ENCODE measurements around the gene YIPF6. TPM values are rescaled to one million over a fixed set of nuclear protein-coding genes. Genes with fewer than 3 reads are reported as not detected.

Gene YIPF6
- polyA plus RNA-seq, 1 donor (not counting 4 experiments of a cell fraction or from before 2014, with no cell fraction given): 20.2 TPM

GRCh38 chrX:68532831-68533533 lies 34.1 kb downstream of the YIPF6 start:
- Histone ChIP-seq H4K20me1 (ENCODE audit: control insufficient read depth, extremely low read depth, insufficient read depth, low read length) (no peaks in the 10 kb centered on the region), H3K79me2 (ENCODE audit: control insufficient read depth, insufficient read depth, low read length) (no peaks in the 10 kb centered on the region), H3K9ac (ENCODE audit: control insufficient read depth, extremely low read depth, insufficient read depth, low read length) (no peak overlapping the region), H3K4me1 (ENCODE audit: control insufficient read depth, extremely low read depth, insufficient read depth, low read length) (no peaks in the 10 kb centered on the region), H3K4me2 (ENCODE audit: control insufficient read depth, extremely low read depth, insufficient read depth, low read depth, low read length) (no peak overlapping the region), H2AFZ (ENCODE audit: control insufficient read depth, low read length) (no peak overlapping the region), H3K27ac (ENCODE audit: control insufficient read depth, insufficient read depth, low read length) (no peak overlapping the region), H3K27me3 (ENCODE audit: control insufficient read depth, extremely low read depth, insufficient read depth, low read length) (no peaks in the 10 kb centered on the region), H3K4me3 (ENCODE audit: control insufficient read depth in 2 of 3, extremely low read depth in 1 of 3, insufficient read depth in 2 of 3, low read depth in 1 of 3, low read length in 3 of 3) (no peak overlapping the region), H3K9me3 (ENCODE audit: control insufficient read depth, low read depth, low read length) (no peaks in the 10 kb centered on the region), H3K9me1 (ENCODE audit: control insufficient read depth, extremely low read depth, insufficient read depth, low read length) (no peaks in the 10 kb centered on the region), H3K36me3 (ENCODE audit: control insufficient read depth in 2 of 2, extremely low read depth in 1 of 2, insufficient read depth in 2 of 2, low read length in 2 of 2) (no peaks in the 10 kb centered on the region)
- FAIRE-seq (no peak), DNase-seq (ENCODE audit: low read depth, low spot score) (no peak)
- TF ChIP-seq, protein P1, sequence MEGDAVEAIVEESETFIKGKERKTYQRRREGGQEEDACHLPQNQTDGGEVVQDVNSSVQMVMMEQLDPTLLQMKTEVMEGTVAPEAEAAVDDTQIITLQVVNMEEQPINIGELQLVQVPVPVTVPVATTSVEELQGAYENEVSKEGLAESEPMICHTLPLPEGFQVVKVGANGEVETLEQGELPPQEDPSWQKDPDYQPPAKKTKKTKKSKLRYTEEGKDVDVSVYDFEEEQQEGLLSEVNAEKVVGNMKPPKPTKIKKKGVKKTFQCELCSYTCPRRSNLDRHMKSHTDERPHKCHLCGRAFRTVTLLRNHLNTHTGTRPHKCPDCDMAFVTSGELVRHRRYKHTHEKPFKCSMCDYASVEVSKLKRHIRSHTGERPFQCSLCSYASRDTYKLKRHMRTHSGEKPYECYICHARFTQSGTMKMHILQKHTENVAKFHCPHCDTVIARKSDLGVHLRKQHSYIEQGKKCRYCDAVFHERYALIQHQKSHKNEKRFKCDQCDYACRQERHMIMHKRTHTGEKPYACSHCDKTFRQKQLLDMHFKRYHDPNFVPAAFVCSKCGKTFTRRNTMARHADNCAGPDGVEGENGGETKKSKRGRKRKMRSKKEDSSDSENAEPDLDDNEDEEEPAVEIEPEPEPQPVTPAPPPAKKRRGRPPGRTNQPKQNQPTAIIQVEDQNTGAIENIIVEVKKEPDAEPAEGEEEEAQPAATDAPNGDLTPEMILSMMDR (optimal IDR thresholded peaks at IDR 0.05 in 1 of 3, IDR thresholded peaks at IDR 0.05 in 1 of 3, conservative IDR thresholded peaks at IDR 0.05 in 1 of 3; ENCODE audit: extremely low read depth in 1 of 3, insufficient read depth in 2 of 3, low read length in 3 of 3): no peak
- no peak for TF ChIP-seq EZH2 (IDR thresholded peaks at IDR 0.05; ENCODE audit: low read length)
- dilution Hi-C loops (cut with MboI; ENCODE audit: extremely low pct_ligation_motif_present, low sequenced_read_pairs): no loop called here

- no peaks in the 10 kb centered on the region for H3K4me1 ChIP-seq (ENCODE audit: control insufficient read depth, extremely low read depth, insufficient read depth, low read length)
- no peak for FAIRE-seq
These were observed 34.8 kb downstream of the YIPF6 start for GRCh38 chrX:68533656-68534055.

More at GRCh38 chrX:68533656-68534055, 34.8 kb downstream of the YIPF6 start:
- Histone ChIP-seq H2AFZ (ENCODE audit: control insufficient read depth, low read length) (no peak overlapping the region), H3K4me2 (ENCODE audit: control insufficient read depth, extremely low read depth, insufficient read depth, low read depth, low read length) (no peak overlapping the region), H4K20me1 (ENCODE audit: control insufficient read depth, extremely low read depth, insufficient read depth, low read length) (no peaks in the 10 kb centered on the region), H3K9ac (ENCODE audit: control insufficient read depth, extremely low read depth, insufficient read depth, low read length) (no peak overlapping the region), H3K79me2 (ENCODE audit: control insufficient read depth, insufficient read depth, low read length) (no peaks in the 10 kb centered on the region), H3K9me1 (ENCODE audit: control insufficient read depth, extremely low read depth, insufficient read depth, low read length) (no peaks in the 10 kb centered on the region), H3K4me3 (ENCODE audit: control insufficient read depth in 2 of 3, extremely low read depth in 1 of 3, insufficient read depth in 2 of 3, low read depth in 1 of 3, low read length in 3 of 3) (no peak overlapping the region), H3K27me3 (ENCODE audit: control insufficient read depth, extremely low read depth, insufficient read depth, low read length) (no peaks in the 10 kb centered on the region), H3K27ac (ENCODE audit: control insufficient read depth, insufficient read depth, low read length) (no peak overlapping the region), H3K36me3 (ENCODE audit: control insufficient read depth in 2 of 2, extremely low read depth in 1 of 2, insufficient read depth in 2 of 2, low read length in 2 of 2) (no peaks in the 10 kb centered on the region), H3K9me3 (ENCODE audit: control insufficient read depth, low read depth, low read length) (no peaks in the 10 kb centered on the region)
- TF ChIP-seq EZH2 (IDR thresholded peaks at IDR 0.05; ENCODE audit: low read length): no peak
- TF ChIP-seq, protein P1 (optimal IDR thresholded peaks at IDR 0.05 in 1 of 3, IDR thresholded peaks at IDR 0.05 in 1 of 3, conservative IDR thresholded peaks at IDR 0.05 in 1 of 3; ENCODE audit: extremely low read depth in 1 of 3, insufficient read depth in 2 of 3, low read length in 3 of 3): no peak
- dilution Hi-C loops (cut with MboI; ENCODE audit: extremely low pct_ligation_motif_present, low sequenced_read_pairs): no loop called here
- no peak for DNase-seq (ENCODE audit: low read depth, low spot score)
